ENCODE data around the gene MMP20.

The MMP20 gene

GRCh38 chr11:102553835-102554282 lies 71.3 kb downstream of the MMP20 start:
- DNase-seq (ENCODE audit: low read depth): no peak

GRCh38 chr11:102552447-102553194 lies 72.5 kb downstream of the MMP20 start:
- no peak for DNase-seq (ENCODE audit: low read depth)

- no peak for DNase-seq (ENCODE audit: low read depth)
These were observed 73.1 kb downstream of the MMP20 start for GRCh38 chr11:102552020-102552419.

GRCh38 chr11:102551169-102551781 lies 73.9 kb downstream of the MMP20 start:
- DNase-seq (ENCODE audit: low read depth): no peak

- no peak for DNase-seq (ENCODE audit: low read depth)
These were observed 78.1 kb downstream of the MMP20 start for GRCh38 chr11:102546923-102547471.

- DNase-seq (ENCODE audit: low read depth): no peak
These were observed 78.7 kb downstream of the MMP20 start for GRCh38 chr11:102546427-102546826.

- DNase-seq (ENCODE audit: low read depth): no peak
These were observed 79.4 kb downstream of the MMP20 start for GRCh38 chr11:102545701-102546100.

- DNase-seq (ENCODE audit: low read depth): no peak
These were observed 80.5 kb downstream of the MMP20 start for GRCh38 chr11:102544594-102544993.

GRCh38 chr11:102539567-102539966 lies 85.6 kb downstream of the MMP20 start:
- DNase-seq (ENCODE audit: low read depth): no peak

GRCh38 chr11:102538932-102539331 lies 86.2 kb downstream of the MMP20 start:
- DNase-seq (ENCODE audit: low read depth): no peak

GRCh38 chr11:102534261-102534872 lies 90.8 kb downstream of the MMP20 start:
- DNase-seq (ENCODE audit: low read depth): no peak

- no peak for DNase-seq (ENCODE audit: low read depth)
These were observed 94.6 kb downstream of the MMP20 start, which contains the start of gene MMP7 for GRCh38 chr11:102530558-102530957. Gene MMP7, minus strand, starts transcription at chr11:102530747. Its CDS starts 47 bp downstream, at chr11:102530700.

GRCh38 chr11:102528618-102529017 lies 96.5 kb downstream of the MMP20 start:
- no peak for DNase-seq (ENCODE audit: low read depth)

GRCh38 chr11:102527684-102528083 lies 97.4 kb downstream of the MMP20 start:
- no peak for DNase-seq (ENCODE audit: low read depth)

- no peak for DNase-seq (ENCODE audit: low read depth)
These were observed 98.1 kb downstream of the MMP20 start for GRCh38 chr11:102527041-102527440.

All from stimulated activated CD8-positive, alpha-beta memory T cell treated with anti-CD3 and anti-CD28 coated beads, Interleukin-12 subunit alpha, Interleukin-12 subunit beta, amount 100 ng/mL, for 4 hours (primary cell).